Heart left ventricle (tissue), 16 donors: ENCODE results near the gene HIPK2. TPM values are rescaled to one million over a fixed set of nuclear protein-coding genes. Genes with fewer than 3 reads are reported as not detected.

Experiments
- ATAC-seq, 4 donors: fragments of 200-7000 bp; cut with Tn5 transposase; one replicate each; pipeline ENCODE4 v1.9.1; 2020 to 2022; ENCODE audit warnings: moderate library complexity in 4 of 4, mild to moderate bottlenecking in 3 of 4, moderate number of reproducible peaks in 1 of 4
- DNase-seq, 5 donors: peaks; one replicate each; pipeline ENCODE4 v3.0.0-alpha.2; 2020
- H3K27ac ChIP-seq, 12 donors: fragments of 200-600 bp; sonication (generic) in 4 of 12; one replicate each; pipeline versions ENCODE4 v1.5.0 to v1.8.0; 2016 to 2022; ENCODE audit warnings: mild to moderate bottlenecking in 2 of 12
- H3K27me3 ChIP-seq, 9 donors: fragments of 200-600 bp; sonication (generic) in 2 of 9; one replicate each; pipeline versions ENCODE4 v1.5.1 to v1.8.0; 2016 to 2022; ENCODE audit warnings: mild to moderate bottlenecking in 3 of 9
- H3K36me3 ChIP-seq, 9 donors: fragments of 200-600 bp; sonication (generic) in 2 of 9; one replicate each; pipeline versions ENCODE4 v1.5.0 to v1.8.0; 2018 to 2022; ENCODE audit warnings: mild to moderate bottlenecking in 2 of 9
- H3K4me1 ChIP-seq, 12 donors: fragments of 200-600 bp; sonication (generic) in 4 of 12; one replicate each; pipeline versions ENCODE4 v1.5.0 to v1.8.0; 2016 to 2022; ENCODE audit warnings: mild to moderate bottlenecking in 3 of 12
- H3K4me3 ChIP-seq, 12 donors: fragments of 200-600 bp; sonication (generic) in 4 of 12; one replicate each; pipeline versions ENCODE4 v1.5.0 to v1.8.0; 2017 to 2022; ENCODE audit warnings: mild to moderate bottlenecking in 9 of 12, moderate library complexity in 4 of 12
- H3K9me3 ChIP-seq, 12 donors: fragments of 200-600 bp; sonication (generic) in 4 of 12; one replicate each; pipeline versions ENCODE4 v1.5.0 to v1.8.0; 2016 to 2022; ENCODE audit warnings: mild to moderate bottlenecking in 1 of 12
- POLR2A ChIP-seq, 2 donors: fragments of 450-650 bp; IDR thresholded peaks; one replicate each; pipeline ENCODE4 v1.6.1; 2017; ENCODE audit warnings: antibody characterized with exemption in 2 of 2, mild to moderate bottlenecking in 2 of 2, moderate library complexity in 2 of 2
- WGBS, 4 donors: extraction: QIAGEN DNeasy Blood & Tissue Kit in 2 of 4; methylation state at CpG; one replicate each; pipeline versions ENCODE4 v1.1.5 to v1.1.7; 2013 to 2018; 5-methylcytosine and 5-hydroxymethylcytosine counted together
- intact Hi-C, 10 donors: fragments of 100-400 bp; cut with DNase I; formaldehyde crosslinking; loops; one replicate each; pipeline versions ENCODE4 v1.11.1 to v1.14.2; 2022
- polyA plus RNA-seq, 2 donors: library from polyadenylated mRNA; stranded (reverse); fragments of 200-250 nt; gene quantifications; one replicate each; pipeline ENCODE4 v1.2.3, GENCODE V29; 2013
- total RNA-seq, 9 donors: library from RNA; depleted of rRNA in 2 of 9; stranded (reverse); fragments of >200 nt in 2 of 9; fragmentation: NEBNext Ultra II Directional in 3 of 9; extraction: Animal tissue kit (Norgen Biotek cat#: 25700) in 3 of 9; gene quantifications; one replicate each; pipeline versions ENCODE4 v1.1.0 to v1.2.4, GENCODE V29; 2016 to 2023
- TF ChIP-seq, protein P1 (sequence below), 12 donors: fragments of 200-600 bp; sonication (generic) in 4 of 12; IDR thresholded peaks; one replicate each; pipeline versions ENCODE4 v1.5.0 to v1.8.0; 2018 to 2022; ENCODE audit warnings: antibody characterized with exemption in 12 of 12, mild to moderate bottlenecking in 5 of 12
- donor health status: ischemic (EF 13 %, LVEDD 7.1; RV severe dilation, severe dysfunction).
- donor health status: healthy with polysubstance abuse.
- donor health status: DM: no; HTN: yes; CAD: no.
- donor health status: DM: no; HTN: no; CAD: no.
- donor health status: ischemic (EF 25% LVEDD 6.9; RV normal size, moderate dysfunction).
- donor health status: ischemic (EF 25% LVEDD 5.7; RV mildly dilated, moderate dysfunction).
- donor health status: healthy.
- donor health status: DM: yes; HTN: yes; CAD: no.
- donor health status: ischemic (EF 35%, LVEDD 5.7; RV mildly dilated, moderate dysfunction).
- donor health status: nonischemic (EF 11% LVEDD 7.7; RV severe dilation, severe dysfunction).
- donor health status: DM: yes; HTN: yes; CAD: no.
- donor health status: PGD.
- donor health status: ischemic (EF 29% LVEDD 5.4; RV normal size, mild dysfunction).
- donor health status: nonischemic (EF 23%, LVEDD 6.1; RV moderate dilation, normal function).

Gene HIPK2
- total and polyA plus RNA-seq, 11 donors: 43.2 to 244 (median 143) TPM

DNA sequence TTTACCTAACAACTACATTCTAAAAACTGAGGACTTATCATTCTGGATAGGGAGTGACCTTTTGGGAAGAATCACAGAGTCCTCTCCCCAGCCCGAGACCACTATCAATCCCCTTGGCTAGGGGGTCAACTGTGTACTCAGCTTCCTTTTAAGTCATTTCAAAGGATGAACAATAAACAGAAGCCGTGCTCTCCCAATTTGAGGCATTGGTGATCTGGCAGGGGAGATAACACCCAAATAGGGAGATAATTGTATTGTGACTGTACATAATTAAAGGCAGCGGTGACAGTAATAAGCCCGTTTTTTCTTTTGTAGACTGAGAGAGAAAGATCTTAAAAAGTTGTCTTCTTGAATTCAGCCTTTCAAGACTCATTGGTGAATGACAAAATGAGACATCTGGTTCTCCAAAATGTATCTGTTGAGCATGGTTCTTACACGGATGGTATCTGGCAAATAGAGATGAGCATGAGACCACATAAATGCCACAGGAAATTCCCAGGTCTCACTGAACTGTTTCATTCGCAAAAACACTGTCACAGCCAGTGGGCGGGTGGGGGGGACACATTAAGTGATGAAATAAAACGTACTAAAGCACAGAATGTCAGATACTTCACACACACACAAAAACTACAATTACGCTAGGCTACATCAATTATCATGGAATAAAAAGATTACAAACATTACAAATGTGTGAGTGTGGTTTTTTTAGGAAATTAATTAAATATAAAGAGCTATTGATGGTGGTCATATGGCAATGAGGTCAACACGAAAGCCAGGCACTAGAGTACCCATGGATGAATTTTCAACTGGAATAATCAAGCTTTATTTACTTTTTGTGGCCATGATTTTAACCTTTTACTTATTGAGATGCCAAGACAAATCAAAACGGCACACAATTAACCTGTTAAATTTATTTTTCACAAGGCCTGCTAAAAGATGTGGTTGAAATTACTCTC is 108.4 kb downstream of the HIPK2 start:
- DNase-seq (no peak), ATAC-seq (no peak)
- peaks cover 0 to 35% (median 9%) of the 10 kb centered on the region in 12 donors for H3K4me1 ChIP-seq
- intact Hi-C loops: no loop called here
- H3K27ac ChIP-seq: no peak overlapping the region
- TF ChIP-seq, protein P1, sequence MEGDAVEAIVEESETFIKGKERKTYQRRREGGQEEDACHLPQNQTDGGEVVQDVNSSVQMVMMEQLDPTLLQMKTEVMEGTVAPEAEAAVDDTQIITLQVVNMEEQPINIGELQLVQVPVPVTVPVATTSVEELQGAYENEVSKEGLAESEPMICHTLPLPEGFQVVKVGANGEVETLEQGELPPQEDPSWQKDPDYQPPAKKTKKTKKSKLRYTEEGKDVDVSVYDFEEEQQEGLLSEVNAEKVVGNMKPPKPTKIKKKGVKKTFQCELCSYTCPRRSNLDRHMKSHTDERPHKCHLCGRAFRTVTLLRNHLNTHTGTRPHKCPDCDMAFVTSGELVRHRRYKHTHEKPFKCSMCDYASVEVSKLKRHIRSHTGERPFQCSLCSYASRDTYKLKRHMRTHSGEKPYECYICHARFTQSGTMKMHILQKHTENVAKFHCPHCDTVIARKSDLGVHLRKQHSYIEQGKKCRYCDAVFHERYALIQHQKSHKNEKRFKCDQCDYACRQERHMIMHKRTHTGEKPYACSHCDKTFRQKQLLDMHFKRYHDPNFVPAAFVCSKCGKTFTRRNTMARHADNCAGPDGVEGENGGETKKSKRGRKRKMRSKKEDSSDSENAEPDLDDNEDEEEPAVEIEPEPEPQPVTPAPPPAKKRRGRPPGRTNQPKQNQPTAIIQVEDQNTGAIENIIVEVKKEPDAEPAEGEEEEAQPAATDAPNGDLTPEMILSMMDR (IDR thresholded peaks at IDR 0.05): no peak
- no peak for TF ChIP-seq POLR2A (IDR thresholded peaks at IDR 0.05)
- no peaks in the 10 kb centered on the region for H3K27me3 ChIP-seq
- peaks cover 0 to 5% (median 0%) of the 10 kb centered on the region in 9 donors for H3K36me3 ChIP-seq
- 81 to 84% (median 82%) methylated on average over 11 of the region's 11 CpGs for WGBS, 4 donors
- H3K4me3 ChIP-seq: no peak overlapping the region
- no peaks in the 10 kb centered on the region for H3K9me3 ChIP-seq

DNA sequence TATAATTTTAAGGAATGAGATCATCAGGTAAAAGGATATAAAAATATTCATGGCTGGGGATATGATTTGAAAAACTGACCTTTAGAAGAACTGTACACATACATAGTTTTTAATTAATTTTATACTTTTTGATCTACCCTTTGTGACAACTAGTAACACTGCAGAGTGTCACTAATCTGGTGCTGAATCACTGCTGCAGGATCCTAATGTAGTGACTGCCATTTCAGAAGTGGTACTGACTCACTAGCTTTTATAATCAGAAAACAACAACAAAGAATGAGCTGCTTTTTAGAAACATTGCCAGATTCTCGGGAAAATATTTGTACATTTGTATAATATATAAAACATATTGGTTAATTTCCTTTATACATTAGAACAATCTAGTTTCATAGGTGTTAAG is 110.4 kb downstream of the HIPK2 start:
- DNase-seq (no peak), ATAC-seq (no peak)
- no peak overlapping the region for H3K4me3 ChIP-seq
- intact Hi-C loops: no loop called here
- no peak for TF ChIP-seq POLR2A (IDR thresholded peaks at IDR 0.05)
- TF ChIP-seq, protein P1 (IDR thresholded peaks at IDR 0.05): no peak
- no peak overlapping the region for H3K27ac ChIP-seq
- H3K4me1 ChIP-seq: peaks cover 5 to 42% (median 17%) of the 10 kb centered on the region in 12 donors
- no peaks in the 10 kb centered on the region for H3K9me3 ChIP-seq
- WGBS, 4 donors: 71 to 85% (median 77%) methylated on average over 1 of the region's 1 CpG
- H3K36me3 ChIP-seq: no peaks in the 10 kb centered on the region
- H3K27me3 ChIP-seq: no peaks in the 10 kb centered on the region

DNA sequence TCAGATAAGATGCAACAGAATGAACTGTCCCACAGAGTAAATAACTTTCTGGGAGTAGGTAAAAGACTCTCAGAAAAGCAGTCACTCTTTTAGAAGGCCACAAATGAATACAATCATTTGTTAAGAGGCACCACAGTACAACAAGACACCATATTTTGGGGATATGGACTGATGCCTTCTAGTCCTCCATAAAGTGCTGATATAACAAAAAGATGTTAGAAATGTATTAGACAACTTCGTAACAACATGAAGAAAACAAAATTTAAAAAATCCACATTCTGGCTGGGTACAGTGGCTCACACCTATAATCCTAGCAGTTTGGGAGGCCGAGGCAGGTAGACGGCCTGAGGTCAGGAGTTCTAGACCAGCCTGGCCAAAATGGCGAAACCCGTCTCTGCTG is 111.3 kb downstream of the HIPK2 start:
- TF ChIP-seq, protein P1 (IDR thresholded peaks at IDR 0.05): no peak
- TF ChIP-seq POLR2A (IDR thresholded peaks at IDR 0.05): no peak
- H3K4me3 ChIP-seq: no peak overlapping the region

DNA sequence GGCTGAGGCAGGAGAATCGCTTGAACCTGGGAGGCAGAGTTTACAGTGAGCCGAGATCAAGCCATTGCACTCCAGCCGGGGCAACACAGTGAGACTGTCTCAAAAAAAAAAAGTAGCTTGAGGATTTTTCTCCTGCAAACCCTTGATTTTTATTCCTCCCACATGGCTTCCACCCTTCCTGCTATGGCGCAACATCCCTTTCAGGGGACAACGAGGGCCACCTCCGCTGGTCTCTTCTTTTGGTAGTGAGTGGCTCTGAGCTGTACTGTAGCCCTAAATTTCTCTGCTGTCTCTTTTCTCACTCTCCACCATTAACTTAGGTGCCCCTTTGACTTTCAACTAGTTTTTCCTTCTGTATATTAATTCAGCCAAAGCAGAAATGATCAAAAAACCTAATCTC is 113.4 kb downstream of the HIPK2 start:
- no peak for TF ChIP-seq POLR2A (IDR thresholded peaks at IDR 0.05)
- TF ChIP-seq, protein P1 (IDR thresholded peaks at IDR 0.05): no peak
- WGBS, 4 donors: 81 to 93% (median 86%) methylated on average over 6 of the region's 6 CpGs
- peaks cover 13 to 71% (median 42%) of the 10 kb centered on the region in 12 donors for H3K4me1 ChIP-seq
- no peak overlapping the region for H3K27ac ChIP-seq
- ATAC-seq (no peak), DNase-seq (no peak)
- H3K9me3 ChIP-seq: no peaks in the 10 kb centered on the region
- intact Hi-C loops: no loop called here
- no peak overlapping the region for H3K4me3 ChIP-seq
- no peaks in the 10 kb centered on the region for H3K27me3 ChIP-seq
- no peaks in the 10 kb centered on the region for H3K36me3 ChIP-seq

More for the DNA sequence above, 111.3 kb downstream of the HIPK2 start:
- intact Hi-C loops: no loop called here
- no peak for DNase-seq
- Histone ChIP-seq H3K9me3 (no peaks in the 10 kb centered on the region), H3K36me3 (no peaks in the 10 kb centered on the region), H3K27me3 (no peaks in the 10 kb centered on the region), H3K27ac (no peak overlapping the region), H3K4me1 (peaks cover 5 to 50% (median 23%) of the 10 kb centered on the region in 12 donors)
- no peak for ATAC-seq
- WGBS, 4 donors: 93 to 98% (median 96%) methylated on average over 5 of the region's 5 CpGs
